HTR-8/SVneo (cell line): ENCODE results near the gene RPL7A.
"Not testable (repeated sequence)": the region's sequence is repeated elsewhere in the genome, so short reads cannot be mapped to it uniquely, and the experiment has no call there.

Experiments used
- DNase-seq: peaks from one replicate; pipeline ENCODE4 v3.0.0; 2011; ENCODE audit warnings: low spot score, mixed read lengths; ENCODE audit not compliant: insufficient read length
- FAIRE-seq: peaks from 2 replicates; lab custom pipeline; 2011; peaks lifted over from hg19 to GRCh38; lab: Jason Lieb, UNC

The RPL7A gene

DNA sequence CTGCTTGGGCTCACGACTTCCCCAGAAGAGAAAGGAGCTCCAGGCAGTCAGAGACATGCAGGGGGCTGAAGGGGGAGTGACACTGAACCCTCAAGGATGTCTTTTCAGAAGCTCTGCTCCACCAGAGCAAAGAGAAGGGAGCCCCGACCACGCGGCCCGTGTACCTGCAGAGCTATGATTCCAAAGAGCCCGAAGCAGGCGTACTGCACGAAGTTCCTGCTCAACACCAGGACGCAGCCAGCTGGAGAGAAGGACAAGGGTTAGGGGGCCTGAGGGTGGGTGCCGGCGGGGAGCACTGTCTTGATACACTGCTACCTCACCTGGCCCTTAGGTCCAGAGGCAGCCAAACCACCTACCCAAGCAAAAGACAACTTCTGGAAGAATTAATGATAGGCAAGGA is 18.4 kb downstream of the RPL7A start:
- FAIRE-seq = no peak
- DNase-seq = no peak

DNA sequence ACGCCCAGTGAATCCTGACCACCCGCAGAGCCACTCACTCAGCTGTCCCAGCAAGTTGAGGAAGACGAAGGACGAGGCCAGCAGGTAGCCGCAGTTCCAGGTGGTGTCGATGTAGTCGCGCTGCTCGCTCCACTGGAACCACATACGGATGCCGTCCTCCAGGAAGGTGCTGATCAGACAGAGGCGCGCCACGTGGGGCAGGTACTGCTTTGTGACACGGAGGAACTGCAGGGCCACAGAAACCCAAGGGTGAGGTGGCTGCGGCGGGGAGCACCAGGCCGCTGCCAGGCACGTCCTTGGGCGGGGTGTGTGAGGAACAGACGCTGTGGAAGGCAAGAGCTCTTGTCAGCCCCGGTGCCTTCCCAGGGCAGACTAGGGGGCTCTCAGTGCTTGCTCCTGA is 19.2 kb downstream of the RPL7A start:
- DNase-seq (no peak), FAIRE-seq (no peak)

DNA sequence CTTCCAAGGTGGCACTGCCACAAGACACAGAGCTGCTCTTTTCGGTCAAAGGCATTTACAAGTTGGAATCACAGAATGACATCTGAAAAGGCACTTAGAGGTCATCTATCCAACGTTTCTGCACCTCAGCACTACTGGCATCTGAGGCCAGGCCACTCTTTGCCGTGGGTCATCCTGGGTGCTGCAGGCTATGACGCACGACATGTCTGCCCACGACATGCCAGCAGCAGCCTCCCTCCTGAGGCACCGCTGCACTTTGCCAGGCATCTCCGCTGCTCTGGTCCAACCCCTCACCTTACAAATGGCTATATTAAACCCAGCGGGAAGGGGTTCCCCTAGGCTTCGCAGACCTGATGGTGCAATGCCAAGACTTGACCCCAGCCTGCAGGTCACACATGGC is 19.8 kb downstream of the RPL7A start:
- FAIRE-seq = no peak
- no peak for DNase-seq

DNA sequence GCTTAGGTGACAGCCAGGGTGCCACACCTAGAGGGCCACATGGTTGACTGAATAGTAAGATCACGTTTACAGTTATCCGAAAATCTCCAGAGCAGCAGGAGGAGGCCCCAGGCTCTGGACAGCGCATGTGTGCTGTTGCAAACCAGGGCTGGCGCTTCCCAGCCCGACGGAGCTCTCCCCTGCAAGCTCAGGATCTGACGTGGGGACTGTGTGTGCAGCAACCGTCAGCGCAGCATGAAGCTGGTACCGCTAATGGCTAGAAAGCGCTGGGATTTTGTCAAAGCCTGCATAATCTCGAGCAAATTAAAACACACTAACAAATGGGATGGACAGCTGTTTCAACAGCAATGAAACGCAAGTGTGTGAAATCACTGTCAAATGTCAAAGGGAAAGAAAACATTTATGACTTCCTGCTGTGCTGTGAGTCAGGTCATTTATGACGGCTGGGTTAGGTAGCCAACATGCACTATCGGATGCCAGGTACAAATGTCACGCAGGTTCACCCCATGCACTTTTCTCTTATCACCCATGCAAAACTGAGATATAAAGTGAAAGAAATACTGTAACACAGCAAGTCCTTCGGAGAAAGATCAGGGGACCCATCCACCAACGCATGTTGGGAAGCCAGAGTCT is 20.3 kb downstream of the RPL7A start:
- FAIRE-seq (no peak), DNase-seq (no peak)

DNA sequence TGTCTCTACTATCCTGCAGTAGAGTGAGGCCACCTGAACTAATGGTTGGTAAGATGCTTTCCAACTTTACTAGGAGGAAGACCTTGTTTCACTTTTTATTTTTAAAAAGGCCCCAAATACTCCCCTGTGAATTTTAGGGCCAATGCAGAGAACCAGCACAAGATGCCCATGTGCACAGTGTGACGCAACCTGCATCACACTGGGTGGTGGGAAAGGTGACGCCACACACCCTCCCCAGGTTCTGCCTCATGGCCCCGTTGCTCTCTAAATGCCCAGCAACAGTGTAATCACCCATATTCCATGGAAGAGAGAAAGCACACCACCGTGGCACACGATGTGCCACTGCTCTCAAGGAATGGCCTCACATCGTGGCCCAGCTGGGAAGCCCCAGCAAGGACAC is 21.4 kb downstream of the RPL7A start:
- FAIRE-seq = no peak

DNA sequence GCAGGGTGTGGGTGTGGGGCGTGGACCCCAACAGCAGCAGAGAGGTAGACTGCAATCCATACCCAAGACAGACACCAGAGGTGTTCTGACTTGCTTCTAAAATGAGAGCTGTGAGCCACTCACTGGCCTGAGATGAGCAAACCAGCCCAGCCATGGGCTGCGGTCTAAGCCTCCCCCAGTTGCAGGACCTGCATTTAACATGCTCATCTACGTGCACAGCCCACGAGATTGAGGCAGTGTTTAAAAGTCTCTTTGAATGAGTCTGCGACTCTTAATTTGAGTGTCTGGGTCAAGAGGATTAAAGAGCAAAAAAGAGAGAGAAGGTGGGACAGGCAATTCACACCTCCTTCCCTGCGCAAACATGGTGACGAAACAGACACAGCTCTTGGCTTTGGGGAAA is 21.9 kb downstream of the RPL7A start:
- FAIRE-seq (no peak), DNase-seq (no peak)

More for the DNA sequence above, 21.4 kb downstream of the RPL7A start:
- no peak for DNase-seq

DNA sequence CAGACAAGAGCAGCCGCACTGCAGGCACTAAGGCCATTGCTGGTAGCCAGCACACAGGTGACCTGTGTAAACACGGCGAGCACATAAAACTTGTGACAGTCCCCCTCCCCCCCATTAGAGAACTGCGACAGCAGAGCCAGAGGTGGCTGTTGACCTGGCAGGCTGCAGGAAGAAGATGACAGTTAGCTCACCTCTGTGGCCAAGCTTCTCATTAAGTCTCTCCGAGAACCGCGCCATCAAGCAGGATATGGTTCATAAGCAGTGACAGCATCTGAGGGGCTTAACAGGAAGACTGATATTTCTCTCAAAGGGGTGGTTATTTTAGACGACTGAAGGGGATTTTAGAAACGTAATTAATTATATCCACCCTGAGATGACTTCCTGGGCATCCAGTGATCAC is 22.7 kb downstream of the RPL7A start:
- FAIRE-seq = no peak

DNA sequence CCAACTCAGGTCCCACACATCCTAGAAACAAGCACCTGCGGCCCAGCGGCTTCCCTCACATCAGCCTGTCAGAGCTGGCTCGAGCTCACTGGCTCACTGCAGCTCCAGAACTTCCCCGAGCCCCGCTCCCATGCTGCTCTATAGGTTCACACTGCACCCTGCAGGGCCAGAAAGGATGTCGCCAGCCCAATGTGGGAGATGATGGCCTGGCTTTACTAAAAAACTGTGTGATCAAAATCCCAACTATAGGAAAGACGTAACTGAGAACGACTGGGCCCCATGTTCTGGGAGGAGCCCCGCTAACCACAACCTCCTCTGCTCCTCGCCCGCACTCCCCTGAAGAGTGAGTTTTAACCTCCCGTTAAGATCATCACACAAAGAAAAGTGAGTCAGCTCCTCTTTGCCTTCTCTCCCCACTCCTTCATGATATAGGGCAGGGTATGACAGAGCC is 23.3 kb downstream of the RPL7A start:
- DNase-seq (no peak), FAIRE-seq (no peak)

More for the DNA sequence above, 22.7 kb downstream of the RPL7A start:
- DNase-seq = no peak

DNA sequence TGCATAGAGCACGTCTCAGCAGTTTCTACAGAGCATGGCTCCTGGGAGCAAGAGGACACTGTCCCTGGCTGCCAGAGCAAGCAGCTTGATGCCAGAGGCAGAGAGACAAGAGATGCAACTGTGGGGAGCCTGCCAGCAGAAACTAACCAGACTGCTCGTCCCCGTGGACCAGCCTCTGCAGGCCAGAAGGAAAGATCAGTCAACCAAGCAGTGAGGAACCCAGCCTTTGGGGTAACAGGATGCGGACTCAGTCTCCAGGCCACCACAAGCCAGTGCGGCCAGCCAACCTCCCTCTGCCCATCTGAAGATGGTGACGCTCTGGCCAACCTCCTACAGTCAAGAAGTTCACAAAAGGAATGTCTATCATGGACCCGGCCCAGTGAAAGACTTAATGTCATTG is 24.1 kb downstream of the RPL7A start:
- FAIRE-seq = no peak
- DNase-seq = no peak

DNA sequence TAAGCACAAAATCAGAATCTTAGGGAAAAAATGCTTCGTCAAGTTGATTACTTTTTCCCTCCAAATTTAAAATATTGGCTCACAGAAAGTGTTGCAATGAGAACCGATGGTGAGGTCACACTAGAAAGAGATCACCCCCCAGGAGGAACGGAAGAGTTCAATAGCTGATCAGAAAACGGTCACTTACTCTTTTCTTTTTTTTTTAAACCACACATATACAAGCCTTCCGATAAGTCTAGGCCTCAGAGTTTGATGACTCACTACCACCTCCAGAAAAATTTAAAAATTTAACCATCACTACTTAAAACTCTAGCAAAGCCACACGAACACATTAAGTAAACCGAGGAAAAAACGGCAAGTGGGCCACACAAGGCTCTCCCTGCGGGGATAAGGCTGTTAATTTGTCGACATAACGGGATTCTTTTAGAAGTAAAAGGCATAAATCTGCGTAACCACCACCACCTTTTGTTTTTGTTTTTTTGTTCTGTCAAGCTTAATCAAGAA is 26.6 kb downstream of the RPL7A start:
- DNase-seq = no peak
- FAIRE-seq = no peak

DNA sequence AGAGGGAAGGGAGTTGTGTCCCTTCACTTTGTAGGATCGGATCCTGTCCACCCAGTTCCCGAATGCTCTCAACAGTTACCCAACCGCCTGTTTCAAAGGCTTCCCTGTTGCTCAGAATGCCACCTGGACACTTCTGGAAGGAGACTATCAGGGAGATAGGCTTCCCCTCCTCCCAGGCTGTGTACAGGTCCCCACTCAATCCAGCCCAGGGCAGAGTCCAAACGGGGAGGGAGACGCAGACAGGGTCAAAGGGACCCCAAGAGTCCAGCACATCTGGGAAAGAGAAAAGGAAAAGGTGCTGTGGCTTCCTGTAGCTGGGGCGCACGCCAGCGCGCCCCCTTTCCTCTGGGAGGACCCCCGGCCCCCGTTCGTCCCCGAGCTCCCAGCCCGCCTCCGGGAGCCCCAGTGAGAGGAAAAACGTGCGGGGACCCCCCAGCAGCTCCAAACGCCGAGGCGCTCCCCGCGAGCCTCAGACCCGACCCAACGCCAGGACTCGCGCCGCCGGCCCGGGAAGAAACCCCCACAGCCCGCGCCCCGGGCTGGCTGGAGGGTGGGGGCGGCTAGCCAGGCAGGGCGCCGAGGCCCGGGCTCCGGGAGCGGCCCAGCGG is 27.2 kb downstream of the RPL7A start:
- DNase-seq = no peak

DNA sequence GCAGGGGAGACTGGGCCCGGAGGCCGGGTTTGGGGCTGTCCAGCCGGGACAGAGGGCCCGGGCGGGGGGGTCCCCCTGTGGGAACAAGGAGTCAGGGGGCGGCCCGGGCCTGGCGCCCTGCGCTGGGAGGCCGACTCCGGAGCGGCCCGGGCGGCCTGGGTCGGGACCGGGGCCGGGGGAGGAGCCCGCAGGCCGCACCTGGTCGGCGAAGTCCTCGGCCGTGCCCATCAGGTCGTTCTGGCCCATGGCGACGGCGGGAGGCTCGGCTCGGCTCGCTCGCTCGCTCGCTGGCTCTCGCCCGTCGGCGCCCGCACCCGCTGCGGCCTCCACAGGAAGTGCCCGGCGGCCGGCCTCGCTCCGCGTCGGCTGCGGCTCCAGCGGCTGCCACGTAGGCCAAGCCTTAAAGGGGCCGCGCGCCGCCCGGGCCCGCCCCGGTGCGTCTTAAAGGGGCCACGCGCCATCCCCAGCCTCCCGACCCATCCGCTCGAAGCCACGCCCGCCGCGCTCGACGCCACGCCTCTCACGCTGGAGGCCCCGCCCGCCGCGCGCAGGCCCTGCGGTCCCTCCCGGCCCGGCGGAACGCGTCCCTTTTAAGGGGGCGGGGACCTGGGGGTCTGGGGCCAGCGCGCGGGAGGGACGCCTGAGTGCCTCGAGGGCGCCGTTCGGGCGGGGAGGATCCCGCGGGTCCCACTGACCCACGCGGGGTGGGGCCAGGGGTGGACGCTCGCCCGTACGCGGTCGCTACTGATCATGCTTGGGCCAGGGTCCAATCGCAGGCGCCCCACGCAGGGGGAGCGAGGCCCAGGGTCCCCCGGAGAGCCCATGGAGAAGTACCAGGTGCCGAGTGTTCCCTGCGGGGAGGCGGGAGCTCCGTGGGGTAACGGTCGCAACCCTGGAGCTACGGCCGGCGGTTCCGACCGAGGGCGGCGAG is 28.0 kb downstream of the RPL7A start, which contains the start of the genes STKLD1 and SURF4:
STKLD1 (plus strand) TSS at position 643 of the 931 bp plus-strand sequence; CDS start at position 751, 108 bp downstream.
SURF4 (minus strand) TSS at position 337 of the 931 bp plus-strand sequence; CDS start at position 246, 91 bp downstream.
- FAIRE-seq (peak; percentile 16), DNase-seq (peak; percentile 91)

More for the DNA sequence above, 27.2 kb downstream of the RPL7A start:
- FAIRE-seq = no peak

DNA sequence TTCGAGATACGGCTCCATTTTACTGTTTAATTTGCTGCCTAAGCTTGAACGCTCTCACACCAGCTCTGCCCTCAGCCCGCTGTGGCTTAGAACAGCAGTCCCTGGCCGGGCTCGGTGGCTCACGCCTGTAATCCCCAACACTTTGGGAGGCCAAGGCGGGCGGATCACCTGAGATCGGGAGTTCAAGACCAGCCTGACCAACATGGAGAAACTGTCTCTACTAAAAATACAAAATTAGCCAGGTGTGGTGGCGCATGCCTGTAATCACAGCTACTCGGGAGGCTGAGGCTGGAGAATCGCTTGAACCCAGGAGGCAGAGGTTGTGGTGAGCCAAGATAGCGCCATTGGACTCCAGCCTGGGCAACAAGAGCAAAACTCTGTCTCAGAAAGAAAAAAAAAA is 29.3 kb downstream of the RPL7A start:
- not testable (repeated sequence) for FAIRE-seq, DNase-seq

DNA sequence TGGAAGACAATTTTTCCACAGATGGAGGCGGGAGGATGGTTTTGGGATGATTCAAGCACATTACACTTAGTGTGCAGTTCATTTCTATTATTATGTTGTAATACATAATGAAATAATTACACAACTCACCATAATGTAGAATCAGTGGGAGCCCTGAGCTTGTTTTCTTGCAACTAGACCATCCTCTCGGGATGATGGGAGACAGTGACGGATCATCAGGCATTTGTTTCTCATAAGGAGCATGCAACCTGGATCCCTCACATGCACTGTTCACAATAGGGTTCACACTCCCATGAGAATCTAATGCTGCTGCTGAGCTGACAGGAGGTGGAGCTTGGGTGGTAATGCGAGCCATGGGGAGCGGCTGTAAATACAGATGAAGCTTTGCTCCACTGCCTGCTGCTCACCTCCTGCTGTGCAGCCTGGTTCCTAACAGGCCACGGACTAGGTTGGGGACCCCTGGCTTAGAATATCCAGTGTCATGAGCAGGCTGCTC is 29.8 kb downstream of the RPL7A start:
- no peak for DNase-seq
- FAIRE-seq = no peak

DNA sequence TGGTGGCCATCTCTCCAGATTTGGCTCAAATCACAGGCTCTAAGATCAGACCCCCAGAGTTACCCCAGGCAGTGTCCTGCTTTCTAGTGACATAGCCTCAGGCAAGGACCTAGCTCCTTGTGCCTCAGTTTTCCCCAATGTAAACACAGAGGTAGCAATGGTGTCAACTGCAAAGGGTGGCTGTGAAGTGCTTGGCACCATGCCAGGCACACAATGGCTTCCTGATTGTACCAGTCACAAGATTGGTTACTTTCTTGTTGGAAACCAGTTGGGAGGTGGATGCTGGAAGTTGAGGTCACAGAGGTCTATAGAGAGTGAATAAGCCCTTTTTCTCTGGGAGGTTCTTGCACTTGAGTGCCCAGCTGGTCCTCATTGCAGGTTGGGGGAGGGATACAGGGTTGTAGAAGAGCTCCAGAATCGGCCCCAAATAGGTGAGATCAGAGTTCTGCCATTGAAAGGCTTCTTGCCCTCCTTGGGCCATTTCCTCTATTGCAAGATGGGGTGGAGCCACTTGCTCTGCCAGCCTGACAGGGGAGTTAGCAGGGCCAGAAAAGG is 30.5 kb downstream of the RPL7A start:
- no peak for FAIRE-seq
- no peak for DNase-seq

DNA sequence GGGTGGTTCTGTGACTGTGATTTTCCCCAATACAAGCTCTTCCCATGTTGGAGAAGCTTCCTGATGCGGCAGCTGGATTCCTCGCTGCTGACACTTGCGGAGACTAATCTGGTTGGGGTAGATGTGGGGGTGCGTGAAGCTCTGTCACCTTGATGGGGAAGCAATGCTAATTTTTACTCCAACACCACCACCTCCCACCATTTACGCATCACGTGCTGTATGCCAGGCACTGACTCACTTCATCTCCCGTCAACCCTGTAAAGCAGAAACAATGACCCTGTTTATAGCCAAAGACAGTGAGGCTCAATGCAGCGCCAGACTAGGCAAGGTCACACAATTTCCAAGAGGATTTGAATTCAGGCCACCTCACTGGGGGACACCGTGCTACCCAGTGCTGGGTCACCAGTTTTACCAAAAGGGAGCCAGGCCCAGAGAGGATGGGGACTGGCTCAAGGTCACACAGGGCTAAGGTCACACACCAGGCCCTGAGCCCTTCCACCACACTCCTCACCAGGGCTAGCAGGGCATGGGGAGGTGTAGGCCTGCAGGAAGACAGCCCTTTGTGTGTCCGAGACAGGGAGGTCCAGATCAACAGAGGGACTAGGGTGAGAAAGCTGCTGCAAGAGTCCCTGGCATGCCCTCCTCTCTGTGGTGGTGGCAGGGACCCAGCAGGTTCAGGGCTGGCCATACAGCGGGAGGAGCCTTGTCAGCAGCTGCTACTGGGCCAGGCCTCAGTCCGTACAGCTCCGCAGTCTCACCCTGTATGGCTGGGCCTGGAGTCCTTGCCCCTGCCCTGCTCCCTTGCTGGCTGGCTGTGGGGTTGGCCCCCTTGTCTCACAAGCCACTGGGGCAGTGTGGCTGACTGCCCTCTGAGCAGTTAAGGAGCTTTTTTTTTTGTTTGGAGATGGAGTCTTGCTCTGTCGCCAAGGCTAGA is 31.4 kb downstream of the RPL7A start:
- FAIRE-seq (no peak), DNase-seq (no peak)

DNA sequence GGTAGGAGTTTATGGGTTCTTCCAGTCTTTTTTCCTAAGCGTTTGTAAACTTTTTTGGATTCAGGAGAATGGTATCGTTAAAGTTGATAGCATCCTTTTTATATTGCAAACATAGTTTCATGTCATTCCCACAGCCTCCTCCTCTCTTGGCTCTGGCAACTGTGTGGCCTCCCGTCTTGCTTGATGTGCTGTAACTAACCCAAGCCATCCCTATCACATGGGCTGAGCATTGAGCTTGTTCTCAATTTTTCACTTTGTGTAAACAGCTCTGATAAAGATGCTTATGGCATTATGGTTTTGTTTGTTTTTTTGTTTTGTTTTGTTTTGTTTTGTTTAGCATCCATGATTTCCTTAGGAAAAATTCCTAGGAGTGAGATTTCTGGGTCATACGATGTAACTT is 32.7 kb downstream of the RPL7A start:
- FAIRE-seq (no peak), DNase-seq (no peak)

DNA sequence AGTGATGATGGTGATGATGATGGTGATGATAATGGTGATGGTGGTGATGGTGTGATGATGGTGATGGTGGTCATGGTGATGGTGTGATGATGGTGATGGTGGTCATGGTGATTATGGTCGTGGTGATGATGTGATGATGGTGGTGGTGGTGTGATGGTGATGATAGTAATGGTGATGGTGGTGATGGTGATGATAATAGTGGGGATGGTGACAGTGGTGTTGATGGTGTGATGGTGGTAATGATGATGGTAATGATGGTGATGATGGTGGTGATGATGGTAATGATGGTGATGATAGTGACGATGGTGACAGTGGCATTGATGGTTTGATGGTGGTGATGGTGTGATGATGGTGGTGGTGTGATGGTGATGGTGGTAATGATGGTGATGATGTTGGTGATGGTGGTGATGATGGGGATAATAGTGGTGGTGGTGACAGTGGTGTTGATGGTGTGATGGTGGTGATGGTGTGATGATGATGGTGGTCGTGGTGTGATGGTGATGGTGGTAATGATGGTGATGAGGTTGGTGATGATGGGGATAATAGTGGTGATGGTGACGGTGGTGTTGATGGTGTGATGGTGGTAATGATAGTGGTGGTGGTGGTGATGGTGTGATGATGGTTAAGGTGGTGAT is 34.6 kb downstream of the RPL7A start:
- FAIRE-seq (no peak), DNase-seq (no peak)

DNA sequence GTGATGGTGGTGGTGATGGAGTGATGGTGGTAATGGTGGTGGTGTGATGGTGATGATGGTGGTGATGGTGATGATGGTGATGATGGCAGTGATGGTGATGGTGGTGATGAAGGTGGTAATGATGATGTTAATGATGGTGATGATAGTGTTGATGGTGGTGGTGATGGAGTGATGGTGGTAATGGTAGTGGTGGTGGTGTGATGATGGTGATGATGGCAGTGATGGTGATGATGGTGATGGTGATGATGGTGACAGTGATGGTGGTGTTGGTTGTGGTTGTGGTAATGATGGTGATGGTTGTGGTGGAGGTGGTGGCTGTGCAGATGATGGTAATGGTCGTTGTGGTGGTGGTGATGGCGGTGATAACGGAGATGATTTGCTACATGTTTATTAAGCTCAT is 35.4 kb downstream of the RPL7A start:
- DNase-seq = no peak
- FAIRE-seq = no peak
